CD4-positive, CD25-positive, alpha-beta regulatory T cell (primary cell): ENCODE results near the gene TPSG1. TPM values are rescaled to one million over a fixed set of nuclear protein-coding genes. Genes with fewer than 3 reads are reported as not detected.
"Not testable (repeated sequence)": the region's sequence is repeated elsewhere in the genome, so short reads cannot be mapped to it uniquely, and the experiment has no call there.

Experiments
- ATAC-seq, 2 donors: fragments of 150-1000 bp; cut with Tn5 transposase; one replicate each; pipeline ENCODE4 v1.10.0; 2021; ENCODE audit warnings: low read depth in 2 of 2, moderate number of reproducible peaks in 2 of 2, moderate library complexity in 1 of 2
- DNase-seq, 3 donors: peaks; one replicate each; pipeline versions ENCODE4 v3.0.0 to v3.0.0-alpha.2; 2012 to 2022; ENCODE audit warnings: mixed read lengths in 1 of 3
- H3K27ac ChIP-seq: one replicate; pipeline ENCODE4 v1.7.0; 2013; ENCODE audit warnings: mild to moderate bottlenecking, low read length; ENCODE audit not compliant: insufficient read depth, poor library complexity, severe bottlenecking
- H3K27me3 ChIP-seq: one replicate; pipeline ENCODE4 v1.7.0; 2013; ENCODE audit warnings: low read length; ENCODE audit not compliant: control insufficient read depth, insufficient read depth
- H3K36me3 ChIP-seq: one replicate; pipeline ENCODE4 v1.7.0; 2013; ENCODE audit warnings: mild to moderate bottlenecking, low read length, moderate library complexity; ENCODE audit not compliant: control insufficient read depth, insufficient read depth
- H3K4me1 ChIP-seq: 2 replicates; pipeline ENCODE4 v1.7.0; 2013; ENCODE audit warnings: mild to moderate bottlenecking, low read length; ENCODE audit not compliant: insufficient read depth, control insufficient read depth, poor library complexity, severe bottlenecking
- H3K4me3 ChIP-seq: one replicate; pipeline ENCODE4 v1.7.0; 2013; ENCODE audit warnings: low read depth, mild to moderate bottlenecking, low read length, moderate library complexity
- H3K9me3 ChIP-seq, 2 experiments: 1 replicate in 1 of 2; 2 replicates in 1 of 2; pipeline ENCODE4 v1.7.0; 2013; ENCODE audit warnings: low read length in 2 of 2, mild to moderate bottlenecking in 1 of 2, moderate library complexity in 1 of 2; ENCODE audit not compliant: control insufficient read depth in 2 of 2
- H3K27ac Mint-ChIP-seq, 3 donors: one replicate each; pipeline ENCODE4 v1.8.0; 2020 to 2022; ENCODE audit warnings: mild to moderate bottlenecking in 3 of 3, mixed read lengths in 3 of 3, moderate library complexity in 2 of 3
- H3K27me3 Mint-ChIP-seq: one replicate; pipeline ENCODE4 v1.8.0; 2022; ENCODE audit warnings: mild to moderate bottlenecking, mixed read lengths
- H3K36me3 Mint-ChIP-seq: one replicate; pipeline ENCODE4 v1.8.0; 2020; ENCODE audit warnings: mixed read lengths
- H3K4me1 Mint-ChIP-seq, 4 donors: one replicate each; pipeline ENCODE4 v1.8.0; 2020 to 2022; ENCODE audit warnings: mixed read lengths in 4 of 4, mild to moderate bottlenecking in 1 of 4
- H3K4me3 Mint-ChIP-seq, 4 donors: one replicate each; pipeline ENCODE4 v1.8.0; 2020 to 2022; ENCODE audit warnings: mild to moderate bottlenecking in 4 of 4, mixed read lengths in 4 of 4, moderate library complexity in 3 of 4
- H3K9me3 Mint-ChIP-seq, 7 donors: one replicate each; pipeline ENCODE4 v1.8.0; 2020 to 2022; ENCODE audit warnings: mixed read lengths in 7 of 7, mild to moderate bottlenecking in 3 of 7, moderate library complexity in 2 of 7
- polyA plus RNA-seq, 4 donors: library from polyadenylated mRNA; unstranded; fragments of 300-500 nt; fragmentation: Illumina TruSeq; gene quantifications; one replicate each; pipeline ENCODE4 v1.2.3, GENCODE V29; 2021
- total RNA-seq: library from RNA; stranded (reverse); gene quantifications from one replicate; pipeline ENCODE4 v1.2.3, GENCODE V29; 2022

The TPSG1 gene
- total and polyA plus RNA-seq, 5 donors from 2014 or later = not detected

DNA sequence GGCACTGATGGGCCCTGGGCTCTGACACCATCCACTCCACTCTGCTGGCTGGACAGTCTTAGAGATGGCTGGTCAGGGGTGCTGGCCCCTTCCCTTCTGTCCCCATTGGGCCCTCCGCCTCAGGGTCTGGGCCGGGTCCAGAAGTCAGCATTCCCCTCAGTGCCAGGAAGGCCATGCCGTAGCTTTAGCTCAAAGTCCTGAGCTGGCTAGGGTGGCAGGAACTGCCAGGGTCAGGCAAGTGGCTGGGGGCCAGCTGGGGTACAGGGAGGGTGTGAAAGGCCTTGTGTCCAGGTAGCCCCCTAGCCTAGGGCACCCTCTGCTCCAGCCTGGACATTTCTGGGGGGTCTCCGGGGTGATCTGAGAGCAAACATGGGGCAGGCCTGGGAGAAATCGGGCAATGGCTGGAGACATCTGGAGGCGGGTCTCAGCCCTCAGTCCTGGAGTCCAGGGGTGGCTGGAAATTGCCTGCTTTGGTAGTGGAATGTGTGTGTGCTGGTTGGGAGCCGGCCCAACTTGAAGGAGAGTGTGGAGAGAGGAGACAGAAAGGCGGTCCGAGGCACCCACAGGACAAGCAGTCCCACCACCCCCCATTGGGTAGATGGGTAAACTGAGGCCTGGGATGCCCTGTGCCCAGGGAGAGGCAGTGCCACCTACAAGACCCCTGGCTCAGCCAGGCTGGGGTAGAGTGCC is 32.5 kb downstream of the TPSG1 start:
- H3K27ac ChIP-seq = no peak overlapping the region
- Mint-ChIP-seq H3K27ac (no peak overlapping the region), H3K36me3 (no peaks in the 10 kb centered on the region), H3K9me3 (peaks cover 0 to 2% (median 0%) of the 10 kb centered on the region in 7 donors), H3K4me3 (no peak overlapping the region), H3K4me1 (peaks cover 0 to 14% (median 0%) of the 10 kb centered on the region in 4 donors), H3K27me3 (peaks cover 4% of the 10 kb centered on the region)
- H3K4me1 ChIP-seq = no peaks in the 10 kb centered on the region
- DNase-seq (no peak), ATAC-seq (no peak)
- no peak overlapping the region for H3K4me3 ChIP-seq
- H3K9me3 ChIP-seq = no peaks in the 10 kb centered on the region
- no peaks in the 10 kb centered on the region for H3K36me3 ChIP-seq
- H3K27me3 ChIP-seq = no peaks in the 10 kb centered on the region

DNA sequence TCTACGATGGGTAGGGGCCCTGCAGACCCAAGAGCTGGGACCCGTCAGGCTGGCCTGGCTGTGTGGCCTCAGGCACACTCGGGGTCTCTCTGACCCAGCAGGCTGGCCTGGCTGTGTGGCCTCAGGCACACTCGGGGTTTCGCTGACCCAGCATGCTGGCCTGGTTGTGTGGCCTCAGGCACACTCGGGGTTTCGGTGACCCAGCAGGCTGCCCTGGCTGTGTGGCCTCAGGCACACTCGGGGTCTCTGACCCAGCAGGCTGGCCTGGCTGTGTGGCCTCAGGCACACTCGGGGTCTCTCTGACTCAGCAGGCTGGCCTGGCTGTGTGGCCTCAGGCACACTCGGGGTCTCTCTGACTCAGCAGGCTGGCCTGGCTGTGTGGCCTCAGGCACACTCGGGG is 34.3 kb downstream of the TPSG1 start:
- H3K4me3 Mint-ChIP-seq, H3K9me3 ChIP-seq, H3K4me1 ChIP-seq, H3K27me3 ChIP-seq, H3K27ac Mint-ChIP-seq, H3K4me1 Mint-ChIP-seq, ATAC-seq, H3K27me3 Mint-ChIP-seq, H3K9me3 Mint-ChIP-seq, H3K36me3 ChIP-seq, H3K27ac ChIP-seq, H3K4me3 ChIP-seq, H3K36me3 Mint-ChIP-seq, DNase-seq: not testable (repeated sequence)

GRCh38 chr16:1189455-1189854 is 35.6 kb downstream of the TPSG1 start:
- no peak overlapping the region for H3K27ac ChIP-seq
- H3K9me3 ChIP-seq = no peaks in the 10 kb centered on the region
- H3K4me3 Mint-ChIP-seq = no peak overlapping the region
- DNase-seq = no peak
- peaks cover 4% of the 10 kb centered on the region for H3K27me3 Mint-ChIP-seq
- no peak overlapping the region for H3K4me3 ChIP-seq
- H3K27me3 ChIP-seq = no peaks in the 10 kb centered on the region
- H3K9me3 Mint-ChIP-seq = peaks cover 0 to 1% (median 0%) of the 10 kb centered on the region in 7 donors
- no peaks in the 10 kb centered on the region for H3K4me1 Mint-ChIP-seq
- H3K27ac Mint-ChIP-seq = no peak overlapping the region
- no peaks in the 10 kb centered on the region for H3K36me3 ChIP-seq
- no peaks in the 10 kb centered on the region for H3K4me1 ChIP-seq
- no peaks in the 10 kb centered on the region for H3K36me3 Mint-ChIP-seq
- no peak for ATAC-seq

GRCh38 chr16:1188432-1189189 is 36.5 kb downstream of the TPSG1 start:
- no peak overlapping the region for H3K27ac ChIP-seq
- H3K27ac Mint-ChIP-seq = peak overlapping the region in 1 of 3 donors; percentile 26
- peaks cover 0 to 1% (median 0%) of the 10 kb centered on the region in 7 donors for H3K9me3 Mint-ChIP-seq
- H3K4me3 ChIP-seq = no peak overlapping the region
- ATAC-seq (no peak), DNase-seq (peak; percentile 13 to 40 (median 13))
- peaks cover 4% of the 10 kb centered on the region for H3K27me3 Mint-ChIP-seq
- H3K36me3 ChIP-seq = no peaks in the 10 kb centered on the region
- no peaks in the 10 kb centered on the region for H3K4me1 ChIP-seq
- H3K4me1 Mint-ChIP-seq = no peaks in the 10 kb centered on the region
- no peaks in the 10 kb centered on the region for H3K36me3 Mint-ChIP-seq
- H3K9me3 ChIP-seq = no peaks in the 10 kb centered on the region
- H3K27me3 ChIP-seq = no peaks in the 10 kb centered on the region
- no peak overlapping the region for H3K4me3 Mint-ChIP-seq

GRCh38 chr16:1185460-1186207 is 39.4 kb downstream of the TPSG1 start:
- H3K9me3 Mint-ChIP-seq, H3K4me3 Mint-ChIP-seq, H3K4me3 ChIP-seq, H3K27ac ChIP-seq, H3K27me3 Mint-ChIP-seq, H3K27me3 ChIP-seq, H3K36me3 Mint-ChIP-seq, H3K4me1 ChIP-seq, ATAC-seq, DNase-seq, H3K36me3 ChIP-seq, H3K27ac Mint-ChIP-seq, H3K9me3 ChIP-seq, H3K4me1 Mint-ChIP-seq: not testable (repeated sequence)

GRCh38 chr16:1184980-1185379 is 40.1 kb downstream of the TPSG1 start:
- peaks cover 0 to 1% (median 0%) of the 10 kb centered on the region in 7 donors for H3K9me3 Mint-ChIP-seq
- H3K4me1 Mint-ChIP-seq = no peaks in the 10 kb centered on the region
- Histone ChIP-seq H3K4me1 (no peaks in the 10 kb centered on the region), H3K9me3 (no peaks in the 10 kb centered on the region), H3K4me3 (no peak overlapping the region), H3K36me3 (no peaks in the 10 kb centered on the region), H3K27ac (no peak overlapping the region), H3K27me3 (no peaks in the 10 kb centered on the region)
- no peak overlapping the region for H3K27ac Mint-ChIP-seq
- H3K4me3 Mint-ChIP-seq = no peak overlapping the region
- H3K27me3 Mint-ChIP-seq = no peaks in the 10 kb centered on the region
- H3K36me3 Mint-ChIP-seq = no peaks in the 10 kb centered on the region
- DNase-seq (no peak), ATAC-seq (no peak)

GRCh38 chr16:1184156-1184868 is 40.8 kb downstream of the TPSG1 start:
- H3K36me3 Mint-ChIP-seq = no peaks in the 10 kb centered on the region
- no peaks in the 10 kb centered on the region for H3K9me3 ChIP-seq
- no peaks in the 10 kb centered on the region for H3K36me3 ChIP-seq
- no peak overlapping the region for H3K4me3 ChIP-seq
- H3K27ac Mint-ChIP-seq = no peak overlapping the region
- H3K27ac ChIP-seq = no peak overlapping the region
- H3K4me1 Mint-ChIP-seq = no peaks in the 10 kb centered on the region
- no peaks in the 10 kb centered on the region for H3K27me3 Mint-ChIP-seq
- no peaks in the 10 kb centered on the region for H3K27me3 ChIP-seq
- peaks cover 0 to 1% (median 0%) of the 10 kb centered on the region in 7 donors for H3K9me3 Mint-ChIP-seq
- ATAC-seq (no peak), DNase-seq (no peak)
- no peak overlapping the region for H3K4me3 Mint-ChIP-seq
- no peaks in the 10 kb centered on the region for H3K4me1 ChIP-seq
